Muscle of back (tissue), 10 donors: ENCODE data around the gene CS. TPM values are rescaled to one million over a fixed set of nuclear protein-coding genes. Genes with fewer than 3 reads are reported as not detected.

Source experiments
- polyA plus RNA-seq, 10 donors: library from polyadenylated mRNA; unstranded; fragments of 120-200 nt; gene quantifications; one replicate each; pipeline ENCODE4 v1.2.1, GENCODE V29; 2013; ENCODE audit not compliant: insufficient read length in 10 of 10

The CS gene
- polyA plus RNA-seq, 10 donors, result 166 to 293 (median 221) TPM

Other genes with a start within 250 kb of the CS start
- 100 to 1,000 TPM in 9 of 10 donors, 10 to 100 TPM in 1; 83.9 to 228 (median 151) TPM for gene ERBB3, start 220.2 kb downstream of the CS start, polyA plus RNA-seq
- gene PA2G4, start 195.8 kb downstream of the CS start, polyA plus RNA-seq, result 100 to 1,000 TPM in 8 of 10 donors, 10 to 100 TPM in 2; 93.0 to 121 (median 109) TPM
- 1,000 to 10,000 TPM; 4,692 to 6,543 (median 5,537) TPM for gene RPL41, start 183.7 kb downstream of the CS start, polyA plus RNA-seq
- gene ZC3H10, start 182.1 kb downstream of the CS start, polyA plus RNA-seq, result 1 to 10 TPM; 3.4 to 6.3 (median 4.6) TPM
- gene ESYT1, start 172.1 kb downstream of the CS start, polyA plus RNA-seq, result 10 to 100 TPM; 64.1 to 91.1 (median 79.6) TPM
- gene MYL6B, start 147.7 kb downstream of the CS start, polyA plus RNA-seq, result 100 to 1,000 TPM; 502 to 996 (median 790) TPM
- 1,000 to 10,000 TPM; 1,255 to 1,671 (median 1,389) TPM for gene MYL6, start 142.0 kb downstream of the CS start, polyA plus RNA-seq
- gene SMARCC2, start 110.8 kb downstream of the CS start, polyA plus RNA-seq, result 10 to 100 TPM; 49.9 to 75.2 (median 61.1) TPM
- 10 to 100 TPM; 31.6 to 52.0 (median 41.4) TPM for gene RNF41, start 78.4 kb downstream of the CS start, polyA plus RNA-seq
- 10 to 100 TPM; 13.7 to 22.0 (median 19.3) TPM for gene NABP2, start 76.0 kb downstream of the CS start, polyA plus RNA-seq
- gene SLC39A5, start 70.3 kb downstream of the CS start, polyA plus RNA-seq, result 1 to 10 TPM in 1 of 10 donors, under 1 TPM in 7, not detected in 2; 0.32 to 1.0 (median 0.55) TPM
- gene ANKRD52, start 41.9 kb downstream of the CS start, polyA plus RNA-seq, result 10 to 100 TPM; 14.1 to 21.7 (median 18.1) TPM
- 10 to 100 TPM; 13.8 to 34.9 (median 18.4) TPM for gene COQ10A, start 33.4 kb downstream of the CS start, polyA plus RNA-seq
- 10 to 100 TPM; 45.4 to 75.7 (median 52.2) TPM for gene CNPY2, start 15.7 kb upstream of the CS start, polyA plus RNA-seq
- gene PAN2, start 33.7 kb upstream of the CS start, polyA plus RNA-seq, result 10 to 100 TPM; 26.3 to 67.2 (median 45.8) TPM
- under 1 TPM in 9 of 10 donors, not detected in 1; 0.19 to 0.90 (median 0.61) TPM for gene IL23A, start 38.6 kb upstream of the CS start, polyA plus RNA-seq
- gene STAT2, start 59.8 kb upstream of the CS start, polyA plus RNA-seq, result 10 to 100 TPM; 39.6 to 94.7 (median 59.4) TPM
- under 1 TPM in 2 of 10 donors, not detected in 8; 0.09 to 0.15 TPM for gene APOF, start 62.5 kb upstream of the CS start, polyA plus RNA-seq
- gene TIMELESS, start 149.1 kb upstream of the CS start, polyA plus RNA-seq, result 10 to 100 TPM; 11.5 to 22.6 (median 14.6) TPM
- gene MIP, start 154.3 kb upstream of the CS start, polyA plus RNA-seq, result under 1 TPM in 1 of 10 donors, not detected in 9; 0.07 TPM
- 1 to 10 TPM; 1.3 to 3.3 (median 1.8) TPM for gene SPRYD4, start 168.2 kb upstream of the CS start, polyA plus RNA-seq
- gene GLS2, start 187.8 kb upstream of the CS start, polyA plus RNA-seq, result under 1 TPM in 5 of 10 donors, not detected in 5; 0.15 to 0.39 (median 0.19) TPM
- gene RBMS2, start 221.5 kb upstream of the CS start, polyA plus RNA-seq, result 10 to 100 TPM; 17.1 to 37.6 (median 28.7) TPM